PC-9 (cell line): ENCODE data around the gene CNTN4. TPM values are rescaled to one million over a fixed set of nuclear protein-coding genes. Genes with fewer than 3 reads are reported as not detected.

Source experiments
- BruUV-seq: library from RNA; stranded (reverse); fragments of 400-500 nt; replicated peaks from 2 replicates; lab custom pipeline; 2021; lab: Mats Ljungman, UMichigan
- CTCF ChIA-PET: fragments of 300-600 bp; sonication (Branson Sonifier 250); formaldehyde crosslinking; loops from one replicate; lab custom pipeline; 2022; ENCODE audit warnings: antibody characterized with exemption; lab: Charles Lee
- POLR2A ChIA-PET: fragments of 300-600 bp; sonication (Branson Sonifier 250); formaldehyde crosslinking; loops from one replicate; lab custom pipeline; 2022; ENCODE audit warnings: antibody characterized with exemption; ENCODE audit not compliant: unreplicated experiment; lab: Charles Lee
- DNase-seq, 2 experiments: peaks; one replicate each; pipeline versions ENCODE4 v3.0.0 to v3.0.0-alpha.2; 2015 to 2022; ENCODE audit warnings: mixed read lengths in 1 of 2
- H2AFZ ChIP-seq: fragments of 200-600 bp; sonication (generic); 2 replicates; pipeline ENCODE4 v1.8.1; 2017; ENCODE audit warnings: antibody characterized with exemption
- H3F3A ChIP-seq: fragments of 200-600 bp; sonication (generic); 2 replicates; pipeline ENCODE4 v1.8.1; 2017; ENCODE audit warnings: antibody characterized with exemption, mild to moderate bottlenecking, low read depth; ENCODE audit not compliant: insufficient read depth
- H3K27ac ChIP-seq: fragments of 200-600 bp; sonication (generic); 2 replicates; pipeline ENCODE4 v1.6.1; 2016; ENCODE audit warnings: mixed run types
- H3K27me3 ChIP-seq: fragments of 200-600 bp; sonication (generic); 2 replicates; pipeline ENCODE4 v1.6.1; 2016; ENCODE audit warnings: low read depth, mixed run types; ENCODE audit not compliant: insufficient read depth
- H3K36me3 ChIP-seq: fragments of 200-600 bp; sonication (generic); 2 replicates; pipeline ENCODE4 v1.6.1; 2016; ENCODE audit warnings: low read depth, mixed run types
- H3K4me1 ChIP-seq: fragments of 200-600 bp; sonication (generic); replicated peaks from 2 replicates; pipeline ENCODE4 v1.6.1; 2016; ENCODE audit warnings: mixed run types; ENCODE audit not compliant: insufficient read depth
- H3K4me2 ChIP-seq: fragments of 200-600 bp; sonication (generic); 2 replicates; pipeline ENCODE4 v1.6.1; 2017; ENCODE audit warnings: mixed run types
- H3K4me3 ChIP-seq: fragments of 200-600 bp; sonication (generic); 2 replicates; pipeline ENCODE4 v1.6.1; 2016; ENCODE audit warnings: mixed run types
- H3K79me2 ChIP-seq: fragments of 200-600 bp; sonication (generic); 2 replicates; pipeline ENCODE4 v1.6.1; 2017; ENCODE audit warnings: low read depth, mixed run types
- H3K9me2 ChIP-seq: fragments of 200-600 bp; sonication (generic); 2 replicates; pipeline ENCODE4 v1.8.1; 2017; ENCODE audit warnings: mild to moderate bottlenecking; ENCODE audit not compliant: insufficient read depth
- H3K9me3 ChIP-seq: fragments of 200-600 bp; sonication (generic); 2 replicates; pipeline ENCODE4 v1.8.1; 2016; ENCODE audit warnings: low read depth; ENCODE audit not compliant: insufficient read depth
- H4K20me1 ChIP-seq: fragments of 200-600 bp; sonication (generic); 2 replicates; pipeline ENCODE4 v1.8.1; 2017; ENCODE audit not compliant: insufficient read depth
- CTCF ChIP-seq: fragments of 200-600 bp; sonication (generic); conservative IDR thresholded peaks from 2 replicates; pipeline ENCODE4 v1.6.1; 2017; ENCODE audit warnings: mixed run types, antibody characterized with exemption, mild to moderate bottlenecking, moderate library complexity
- EZH2 ChIP-seq: fragments of 200-600 bp; sonication (generic); IDR thresholded peaks from 2 replicates; pipeline ENCODE4 v1.8.0; 2017; ENCODE audit warnings: antibody characterized with exemption, low read depth
- intact Hi-C: fragments of 100-400 bp; cut with micrococcal nuclease; formaldehyde crosslinking; loops from one replicate; pipeline ENCODE4 v1.10.0; 2022; ENCODE audit not compliant: unreplicated experiment
- total RNA-seq: library from RNA; stranded (reverse); gene quantifications from 2 replicates; pipeline ENCODE4 v1.2.3, GENCODE V29; 2021

The CNTN4 gene
- total RNA-seq, 1 experiment from 2014 or later = not detected

- POLR2A ChIA-PET = no interaction called here
- Histone ChIP-seq H3K4me2 (no peak overlapping the region), H3K36me3 (no peaks in the 10 kb centered on the region)
Measured at GRCh38 chr3:2873986-2874385, 775.3 kb downstream of the CNTN4 start.

GRCh38 chr3:2875699-2876098, 777.0 kb downstream of the CNTN4 start:
- H3K4me3 ChIP-seq = no peak overlapping the region
- no TSS peak for BruUV-seq
- H3K9me3 ChIP-seq = no peaks in the 10 kb centered on the region
- no peaks in the 10 kb centered on the region for H3K9me2 ChIP-seq
- no peaks in the 10 kb centered on the region for H4K20me1 ChIP-seq
- no peak overlapping the region for H3K27ac ChIP-seq
- H3K36me3 ChIP-seq = no peaks in the 10 kb centered on the region
- no peak overlapping the region for H3K4me2 ChIP-seq
- TF ChIP-seq CTCF = no peak
- TF ChIP-seq EZH2 = no peak
- ChIA-PET POLR2A (no interaction called here), CTCF (no interaction called here)
- DNase-seq = no peak
- no peaks in the 10 kb centered on the region for H3K27me3 ChIP-seq
- no peak overlapping the region for H2AFZ ChIP-seq
- intact Hi-C loops = no loop called here
- no peaks in the 10 kb centered on the region for H3K4me1 ChIP-seq
- no peaks in the 10 kb centered on the region for H3F3A ChIP-seq
- H3K79me2 ChIP-seq = no peaks in the 10 kb centered on the region

More at GRCh38 chr3:2873986-2874385, 775.3 kb downstream of the CNTN4 start:
- CTCF ChIA-PET = no interaction called here
- Histone ChIP-seq H3F3A (no peaks in the 10 kb centered on the region), H3K4me3 (no peak overlapping the region), H3K4me1 (no peaks in the 10 kb centered on the region), H3K27me3 (no peaks in the 10 kb centered on the region), H3K79me2 (no peaks in the 10 kb centered on the region), H3K9me3 (no peaks in the 10 kb centered on the region), H3K27ac (no peak overlapping the region), H2AFZ (no peak overlapping the region), H4K20me1 (no peaks in the 10 kb centered on the region), H3K9me2 (no peaks in the 10 kb centered on the region)
- no peak for DNase-seq
- TF ChIP-seq EZH2 (no peak), CTCF (no peak)
- BruUV-seq = no TSS peak
- intact Hi-C loops = no loop called here

- intact Hi-C loops = no loop called here
- Histone ChIP-seq H3K27me3 (no peaks in the 10 kb centered on the region), H3K4me1 (no peaks in the 10 kb centered on the region), H3K9me2 (no peaks in the 10 kb centered on the region), H3K4me3 (no peak overlapping the region), H3K36me3 (no peaks in the 10 kb centered on the region), H3F3A (no peaks in the 10 kb centered on the region), H3K27ac (no peak overlapping the region), H3K9me3 (no peaks in the 10 kb centered on the region), H3K4me2 (no peak overlapping the region), H4K20me1 (no peaks in the 10 kb centered on the region), H3K79me2 (no peaks in the 10 kb centered on the region), H2AFZ (no peak overlapping the region)
- CTCF ChIA-PET = no interaction called here
- no peak for DNase-seq
- no peak for TF ChIP-seq CTCF
- no peak for TF ChIP-seq EZH2
- POLR2A ChIA-PET = no interaction called here
- no TSS peak for BruUV-seq
Measured at GRCh38 chr3:2876362-2876761, 777.7 kb downstream of the CNTN4 start.
